H1 (cell line): ENCODE results near the gene RPP25. TPM values are rescaled to one million over a fixed set of nuclear protein-coding genes. Genes with fewer than 3 reads are reported as not detected.

Experiments
- CTCF ChIA-PET: fragments of 300-600 bp; sonication (Branson Sonifier 250); formaldehyde crosslinking; loops from one replicate; lab custom pipeline; 2021; ENCODE audit not compliant: partially characterized antibody; lab: Charles Lee
- POLR2A ChIA-PET: fragments of 300-600 bp; sonication (Branson Sonifier 250); formaldehyde crosslinking; loops from one replicate; lab custom pipeline; 2021; ENCODE audit warnings: inconsistent platforms; ENCODE audit not compliant: partially characterized antibody; lab: Charles Lee
- DNase-seq, 2 experiments: peaks; one replicate each; pipeline versions ENCODE4 v3.0.0 to v3.0.0-alpha.2; 2010 to 2022; ENCODE audit warnings: low spot score in 2 of 2, low read depth in 1 of 2, mixed read lengths in 1 of 2
- FAIRE-seq: peaks from 2 replicates; lab custom pipeline; 2011; peaks lifted over from hg19 to GRCh38; lab: Jason Lieb, UNC
- H2AFZ ChIP-seq: 2 replicates; pipeline ENCODE4 v1.8.1; 2012; ENCODE audit warnings: low read length, inconsistent platforms
- H2AK5ac ChIP-seq: 2 replicates; pipeline ENCODE4 v1.6.1; 2013; ENCODE audit warnings: low read depth, low read length
- H2BK120ac ChIP-seq: replicated peaks from 2 replicates; pipeline ENCODE3; 2013; ENCODE audit warnings: low read depth, low read length, inconsistent platforms
- H2BK12ac ChIP-seq: 2 replicates; pipeline ENCODE4 v1.6.1; 2013; ENCODE audit warnings: low read depth, low read length
- H2BK15ac ChIP-seq: 2 replicates; pipeline ENCODE4 v1.6.1; 2013; ENCODE audit warnings: low read length
- H2BK20ac ChIP-seq: 2 replicates; pipeline ENCODE4 v1.6.1; 2013; ENCODE audit warnings: low read length
- H2BK5ac ChIP-seq: 2 replicates; pipeline ENCODE4 v1.6.1; 2013; ENCODE audit warnings: low read depth, low read length
- H3K14ac ChIP-seq: 2 replicates; pipeline ENCODE4 v1.6.1; 2013; ENCODE audit warnings: inconsistent platforms; ENCODE audit not compliant: insufficient read length
- H3K18ac ChIP-seq: 2 replicates; pipeline ENCODE4 v1.6.1; 2013; ENCODE audit warnings: low read length; ENCODE audit errors: extremely low read depth
- H3K23ac ChIP-seq: 2 replicates; pipeline ENCODE4 v1.6.1; 2013; ENCODE audit warnings: inconsistent platforms; ENCODE audit not compliant: insufficient read length
- H3K23me2 ChIP-seq: 2 replicates; pipeline ENCODE4 v1.6.1; 2013; ENCODE audit warnings: low read depth, low read length
- H3K27ac ChIP-seq: 2 replicates; pipeline ENCODE4 v1.6.1; 2011; ENCODE audit warnings: low read depth, low read length, inconsistent platforms
- H3K27me3 ChIP-seq, 4 experiments: replicated peaks in 1 of 4; 1 replicate in 1 of 4; 2 replicates in 3 of 4; pipeline versions ENCODE4 v1.6.1 to v1.8.1; 2011 to 2013; ENCODE audit warnings: low read length in 3 of 4, mild to moderate bottlenecking in 3 of 4, inconsistent platforms in 2 of 4, mixed read lengths in 2 of 4, moderate library complexity in 1 of 4; ENCODE audit not compliant: control insufficient read depth in 3 of 4, insufficient read depth in 3 of 4; ENCODE audit errors: extremely low read depth in 1 of 4
- H3K36me3 ChIP-seq, 4 experiments: 2 replicates each; pipeline versions ENCODE4 v1.6.1 to v1.8.1; 2011 to 2013; ENCODE audit warnings: mild to moderate bottlenecking in 4 of 4, low read length in 3 of 4, moderate library complexity in 2 of 4, control low read depth in 1 of 4, inconsistent platforms in 1 of 4; ENCODE audit not compliant: insufficient read depth in 4 of 4, control insufficient read depth in 2 of 4
- H3K4ac ChIP-seq: replicated peaks from 2 replicates; pipeline ENCODE3; 2013; ENCODE audit warnings: low read length, low read depth, mixed read lengths, inconsistent platforms; ENCODE audit not compliant: insufficient read length
- H3K4me1 ChIP-seq, 4 experiments: replicated peaks in 1 of 4; 1 replicate in 1 of 4; 2 replicates in 3 of 4; pipeline versions ENCODE4 v1.6.1 to v1.8.1; 2011 to 2013; ENCODE audit warnings: low read length in 3 of 4, inconsistent platforms in 2 of 4, mixed read lengths in 1 of 4; ENCODE audit not compliant: insufficient read depth in 4 of 4, control insufficient read depth in 3 of 4
- H3K4me2 ChIP-seq, 2 experiments: 2 replicates each; pipeline versions ENCODE4 v1.6.1 to v1.8.1; 2011 to 2013; ENCODE audit warnings: low read depth in 2 of 2, low read length in 2 of 2, control low read depth in 1 of 2, inconsistent platforms in 1 of 2, mild to moderate bottlenecking in 1 of 2; ENCODE audit not compliant: insufficient read depth in 1 of 2
- H3K4me3 ChIP-seq, 4 experiments: fragments of 200-600, 300-600 bp in 1 of 4; sonication (generic), shearing (Covaris generic), sonication (Bioruptor Twin) in 1 of 4; 2 replicates each; pipeline versions ENCODE4 v1.5.1 to v1.8.1; 2011 to 2016; ENCODE audit warnings: low read length in 4 of 4, low read depth in 3 of 4, control low read depth in 2 of 4, inconsistent platforms in 2 of 4, mild to moderate bottlenecking in 2 of 4, mixed read lengths in 1 of 4, moderate library complexity in 1 of 4; ENCODE audit not compliant: insufficient read depth in 2 of 4; ENCODE audit errors: extremely low read depth in 1 of 4
- H3K56ac ChIP-seq: replicated peaks from 2 replicates; pipeline ENCODE3; 2013; ENCODE audit warnings: low read depth, mild to moderate bottlenecking, mixed read lengths, low read length, inconsistent platforms; ENCODE audit not compliant: insufficient read length
- H3K79me1 ChIP-seq: 2 replicates; pipeline ENCODE4 v1.6.1; 2013; ENCODE audit warnings: low read depth, low read length, control low read depth
- H3K79me2 ChIP-seq, 2 experiments: 2 replicates each; pipeline versions ENCODE4 v1.6.1 to v1.8.1; 2012 to 2013; ENCODE audit warnings: low read length in 2 of 2, mild to moderate bottlenecking in 2 of 2, inconsistent platforms in 1 of 2; ENCODE audit not compliant: insufficient read depth in 2 of 2, control insufficient read depth in 1 of 2
- H3K9ac ChIP-seq, 4 experiments: replicated peaks in 1 of 4; 1 replicate in 1 of 4; 2 replicates in 3 of 4; pipeline versions ENCODE4 v1.6.1 to v1.8.1; 2011 to 2013; ENCODE audit warnings: low read depth in 3 of 4, low read length in 3 of 4, control low read depth in 2 of 4, mild to moderate bottlenecking in 2 of 4, moderate library complexity in 2 of 4, inconsistent platforms in 1 of 4; ENCODE audit errors: extremely low read depth in 1 of 4
- H3K9me3 ChIP-seq, 2 experiments: 2 replicates each; pipeline versions ENCODE4 v1.6.1 to v1.8.1; 2012 to 2013; ENCODE audit warnings: mild to moderate bottlenecking in 2 of 2, moderate library complexity in 2 of 2, control low read depth in 1 of 2, inconsistent platforms in 1 of 2, low read depth in 1 of 2, low read length in 1 of 2, mixed read lengths in 1 of 2; ENCODE audit not compliant: insufficient read depth in 2 of 2
- H4K20me1 ChIP-seq, 2 experiments: replicated peaks in 1 of 2; 2 replicates each; pipeline versions ENCODE3 to v1.8.1; 2011 to 2013; ENCODE audit warnings: inconsistent platforms in 2 of 2, low read length in 2 of 2, mild to moderate bottlenecking in 1 of 2; ENCODE audit not compliant: insufficient read depth in 2 of 2, control insufficient read depth in 1 of 2
- H4K5ac ChIP-seq: 2 replicates; pipeline ENCODE4 v1.6.1; 2013; ENCODE audit warnings: low read length, low read depth, mixed read lengths, inconsistent platforms; ENCODE audit not compliant: insufficient read length
- H4K8ac ChIP-seq: 2 replicates; pipeline ENCODE4 v1.8.0; 2013; ENCODE audit warnings: mild to moderate bottlenecking, moderate library complexity, low read length, inconsistent platforms; ENCODE audit not compliant: insufficient read depth; ENCODE audit errors: extremely low read depth
- H4K91ac ChIP-seq: replicated peaks from 2 replicates; pipeline ENCODE3; 2013; ENCODE audit warnings: low read length, mixed read lengths, inconsistent platforms; ENCODE audit not compliant: insufficient read length
- KDM5A ChIP-seq: fragments of 200-600 bp; IDR thresholded peaks from 2 replicates; pipeline ENCODE4 v1.7.1; 2012; ENCODE audit warnings: mild to moderate bottlenecking, low read length, inconsistent platforms, mixed read lengths
- WGBS, 2 experiments: shearing (Covaris generic) in 1 of 2; methylation state at CpG; one replicate each; pipeline versions ENCODE4 v1.1.6 to v1.1.7; 2013 to 2015; ENCODE audit warnings: low lambda C conversion rate in 2 of 2, mixed read lengths in 2 of 2, inconsistent platforms in 1 of 2, low coverage in 1 of 2, missing lambda C conversion rate in 1 of 2; ENCODE audit not compliant: insufficient replicate concordance in 2 of 2, insufficient coverage in 1 of 2, insufficient read length in 1 of 2; ENCODE audit errors: extremely low coverage in 1 of 2, missing lambda C conversion rate in 1 of 2; 5-methylcytosine and 5-hydroxymethylcytosine counted together
- polyA plus RNA-seq, 7 experiments: library from polyadenylated mRNA; depleted of rRNA in 3 of 7; stranded (reverse) in 5 of 7; unstranded in 2 of 7; fragments of >200 nt in 5 of 7; fragments of 200-250 nt in 2 of 7; gene quantifications; 1 replicate in 5 of 7; 2 replicates in 1 of 7; 4 replicates in 1 of 7; pipeline versions ENCODE4 v1.2.1 to v1.2.3, GENCODE V29; 2011 to 2013; ENCODE audit warnings: missing spikeins in 2 of 7, mixed read lengths in 2 of 7
- total RNA-seq: library from RNA; stranded (reverse); fragmentation: NEBNext Ultra II Directional; extraction: Animal tissue kit (Norgen Biotek cat#: 25700); gene quantifications from 2 replicates; pipeline ENCODE4 v1.2.1, GENCODE V29; 2021
- TF ChIP-seq, protein P1 (sequence below): IDR thresholded peaks from 2 replicates; pipeline ENCODE4 v1.6.1; 2011; ENCODE audit warnings: low read depth, mild to moderate bottlenecking, low read length; ENCODE audit not compliant: insufficient read depth

Gene RPP25
- total and polyA plus RNA-seq, 2 of the 8 experiments (the other 6 are each of a cell fraction or from before 2014, with no cell fraction given), result 17.4 to 19.8 TPM

DNA sequence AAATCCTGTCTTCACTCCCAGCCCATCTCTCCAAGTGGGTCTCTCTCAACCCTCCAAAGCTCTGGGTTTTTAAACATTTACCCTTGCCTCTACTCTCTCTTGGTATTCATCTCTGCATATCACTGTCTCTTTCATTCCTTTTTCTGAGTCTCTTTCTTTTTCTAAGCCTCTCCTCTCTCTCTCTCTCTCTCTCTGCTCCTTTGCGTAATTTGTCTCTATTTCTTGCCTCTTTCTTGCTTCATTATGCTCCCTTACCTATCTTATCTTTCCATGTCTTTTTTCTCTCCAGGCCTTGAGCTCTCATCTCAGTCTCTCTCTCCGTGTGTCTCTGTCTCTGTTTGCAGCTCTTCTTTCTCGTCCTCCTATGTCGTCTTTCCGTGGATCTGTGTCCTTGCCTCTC is 38.1 kb upstream of the RPP25 start:
- POLR2A ChIA-PET, result interaction anchor here (0.9 to 2.2 kb wide), 6 partner anchors 13 to 200 kb away, joined by 3 to 10 read pairs (median 6); partner anchors contain the start of genes COX5A and RPP25

More for the DNA sequence above, 38.1 kb upstream of the RPP25 start:
- Histone ChIP-seq H3K79me2 (peaks cover 0 to 9% of the 10 kb centered on the region in 2 experiments; a peak in 1 of 4 replicates), H3K9me3 (no peaks in the 10 kb centered on the region), H3K27ac (no peak overlapping the region), H3K4me2 (peak overlapping the region; percentile 64 to 99), H2BK20ac (no peak overlapping the region), H3K79me1 (no peaks in the 10 kb centered on the region; the same call in 1 of the 2 replicates), H3K36me3 (no peaks in the 10 kb centered on the region), H3K14ac (no peak overlapping the region), H3K56ac (no peak overlapping the region), H4K20me1 (peaks cover 0 to 4% of the 10 kb centered on the region in 2 experiments), H3K27me3 (peaks cover 0 to 3% (median 0%) of the 10 kb centered on the region in 4 experiments; a peak in 3 of 7 replicates), H2BK5ac (no peak overlapping the region), H2BK120ac (no peak overlapping the region), H3K9ac (peak overlapping the region in 1 of 4 experiments; percentile 44; a peak in 1 of 7 replicates), H2AK5ac (no peak overlapping the region), H4K91ac (no peak overlapping the region), H4K5ac (no peak overlapping the region), H4K8ac (no peak overlapping the region), H2BK15ac (no peak overlapping the region), H3K4ac (no peak overlapping the region), H3K23me2 (peaks cover 9% of the 10 kb centered on the region), H3K23ac (no peak overlapping the region), H2AFZ (peak overlapping the region; percentile 81; the same call in 1 of the 2 replicates), H3K18ac (no peak overlapping the region), H3K4me1 (peaks cover 0 to 7% (median 4%) of the 10 kb centered on the region in 4 experiments; a peak in 6 of 7 replicates), H3K4me3 (peak overlapping the region in 3 of 4 experiments; percentile 5 to 36 (median 15); a peak in 3 of 8 replicates), H2BK12ac (peak overlapping the region; percentile 39; the same call in 1 of the 2 replicates)
- no peak for FAIRE-seq
- DNase-seq, result no peak
- TF ChIP-seq, protein P1, sequence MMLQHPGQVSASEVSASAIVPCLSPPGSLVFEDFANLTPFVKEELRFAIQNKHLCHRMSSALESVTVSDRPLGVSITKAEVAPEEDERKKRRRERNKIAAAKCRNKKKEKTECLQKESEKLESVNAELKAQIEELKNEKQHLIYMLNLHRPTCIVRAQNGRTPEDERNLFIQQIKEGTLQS, result no peak
- no peak for TF ChIP-seq KDM5A
- CTCF ChIA-PET, result interaction anchor here (0.8 to 1.5 kb wide), 7 partner anchors 10 to 209 kb away, joined by 3 to 8 read pairs (median 4); partner anchors contain the start of gene C15orf39
- WGBS, 2 experiments, result 61% methylated on average over 5 of the region's 5 CpGs; no CpG with 5 or more reads in 1 of the 2 experiments
